Left hindlimb (tissue), 1 donor: Measurements from ENCODE around the gene SSR1.
"Not testable (repeated sequence)": the region's sequence is repeated elsewhere in the genome, so short reads cannot be mapped to it uniquely, and the experiment has no call there.

Experiments used
- DNase-seq: peaks from one replicate; pipeline ENCODE4 v3.0.0-alpha.2; 2018

Gene SSR1

DNA sequence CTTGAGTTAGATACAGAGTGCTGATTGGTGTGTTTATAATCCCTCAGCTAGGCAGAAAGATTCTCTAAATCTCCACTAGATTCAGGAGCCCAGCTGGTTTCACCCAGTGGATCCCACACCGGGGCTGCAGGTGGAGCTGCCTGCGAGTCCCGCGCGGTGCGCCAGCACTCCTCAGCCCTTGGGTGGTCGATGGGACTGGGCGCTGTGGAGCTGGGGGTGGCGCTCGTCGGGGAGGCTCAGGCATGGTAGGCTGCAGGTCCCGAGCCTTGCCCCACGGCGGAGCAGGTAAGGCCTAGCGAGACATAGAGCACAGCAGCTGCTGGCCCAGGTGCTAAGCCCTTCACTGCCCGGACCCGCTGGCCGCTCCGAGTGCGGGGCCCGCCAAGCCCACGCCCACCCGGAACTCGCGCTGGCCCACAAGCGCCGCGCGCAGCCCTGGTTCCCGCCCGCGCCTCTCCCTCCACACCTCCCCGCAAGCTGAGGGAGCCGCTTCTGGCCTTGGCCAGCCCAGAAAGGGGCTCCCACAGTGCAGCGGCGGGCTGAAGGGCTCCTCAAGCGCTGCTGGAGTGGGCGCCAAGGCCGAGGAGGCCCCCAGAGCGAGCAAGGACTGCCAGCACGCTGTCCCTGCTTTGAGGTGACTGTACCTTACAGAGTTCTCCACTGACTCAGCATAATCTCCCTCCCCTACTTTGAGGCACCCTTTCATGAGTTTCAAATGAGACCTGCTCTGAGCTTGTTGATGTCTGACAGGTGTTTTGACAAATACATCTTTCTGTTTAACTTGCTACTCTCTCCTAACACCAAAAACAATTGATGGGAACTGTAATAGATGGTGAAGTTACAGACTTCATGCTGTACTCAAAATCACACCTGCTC, 3.9 kb upstream of the SSR1 start:
- no peak for DNase-seq

DNA sequence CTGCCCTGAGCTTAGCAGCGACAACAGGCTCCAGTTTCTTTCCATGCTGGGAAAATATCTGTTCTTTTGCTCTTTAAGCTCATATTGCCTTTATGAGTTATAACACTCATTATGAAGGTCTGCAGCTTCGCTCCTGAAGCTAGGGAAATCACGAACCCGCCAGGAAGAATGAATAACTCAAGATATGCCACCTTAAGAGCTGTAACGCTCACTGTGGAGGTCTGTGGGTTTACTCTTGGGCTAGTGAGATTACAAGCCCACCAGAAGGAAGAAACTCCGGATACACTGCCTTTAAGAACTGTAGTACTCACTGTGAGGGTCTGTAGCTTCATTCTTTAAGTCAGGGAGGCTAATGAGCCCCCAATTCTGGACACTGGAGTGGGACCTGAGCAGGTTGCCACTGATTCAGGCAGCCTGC, 3.0 kb upstream of the SSR1 start:
- DNase-seq = no peak

DNA sequence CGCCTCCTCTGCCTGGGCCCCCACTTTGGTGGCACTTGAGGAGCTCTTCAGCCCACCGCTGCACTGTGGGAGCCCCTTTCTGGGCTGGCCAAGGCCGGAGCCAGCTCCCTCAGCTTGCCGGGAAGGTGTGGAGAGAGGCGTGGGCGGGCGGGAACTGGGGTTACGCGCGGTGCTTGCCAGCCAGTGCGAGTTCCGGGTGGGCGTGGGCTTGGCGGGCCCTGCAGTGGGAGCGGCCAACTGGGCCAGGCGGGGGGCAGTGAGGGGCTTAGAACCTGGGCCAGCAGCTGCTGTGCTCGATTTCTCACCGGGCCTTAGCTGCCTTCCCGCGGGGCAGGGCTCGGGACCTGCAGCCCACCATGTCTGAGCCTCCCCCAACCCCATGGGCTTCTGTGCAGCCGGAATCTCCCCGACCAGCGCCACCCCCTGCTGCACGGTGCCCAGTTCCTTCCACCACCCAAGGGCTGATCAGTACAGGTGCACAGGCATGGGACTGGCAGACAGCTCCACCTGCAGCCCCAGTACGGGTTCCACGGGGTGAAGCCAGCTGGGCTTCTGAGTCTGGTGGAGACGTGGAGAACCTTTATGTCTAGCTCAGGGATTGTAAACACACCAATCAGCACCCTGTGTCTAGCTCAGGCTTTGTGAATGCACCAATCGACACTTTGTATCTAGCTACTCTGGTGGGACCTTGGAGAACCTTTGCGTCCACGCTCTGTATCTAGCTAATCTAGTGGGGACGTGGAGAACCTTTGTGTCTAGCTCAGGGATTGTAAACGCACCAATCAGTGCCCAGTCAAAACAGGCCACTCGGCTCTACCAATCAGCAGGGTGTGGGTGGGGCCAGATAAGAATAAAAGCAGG, 2.3 kb upstream of the SSR1 start:
- not testable (repeated sequence) for DNase-seq

DNA sequence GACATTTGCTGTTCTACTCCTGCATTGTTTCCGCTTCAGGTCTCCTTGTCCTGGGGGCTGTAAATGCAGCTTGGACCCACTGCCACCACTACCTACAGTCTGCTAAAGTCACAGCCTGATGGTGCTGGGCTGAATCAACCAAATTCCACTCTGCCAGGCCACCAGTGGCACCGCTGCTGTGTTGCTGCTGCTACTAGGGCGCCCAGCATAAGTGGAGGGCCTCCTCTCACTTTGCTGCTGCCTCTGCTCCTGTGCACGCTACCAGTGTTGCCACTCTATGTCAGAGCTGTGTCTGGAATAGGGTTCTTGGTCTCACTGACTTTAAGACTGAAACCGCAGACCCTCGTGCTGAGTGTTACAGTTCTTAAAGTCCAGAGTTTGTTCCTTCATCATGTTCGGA, 1.4 kb upstream of the SSR1 start:
- DNase-seq = no peak

DNA sequence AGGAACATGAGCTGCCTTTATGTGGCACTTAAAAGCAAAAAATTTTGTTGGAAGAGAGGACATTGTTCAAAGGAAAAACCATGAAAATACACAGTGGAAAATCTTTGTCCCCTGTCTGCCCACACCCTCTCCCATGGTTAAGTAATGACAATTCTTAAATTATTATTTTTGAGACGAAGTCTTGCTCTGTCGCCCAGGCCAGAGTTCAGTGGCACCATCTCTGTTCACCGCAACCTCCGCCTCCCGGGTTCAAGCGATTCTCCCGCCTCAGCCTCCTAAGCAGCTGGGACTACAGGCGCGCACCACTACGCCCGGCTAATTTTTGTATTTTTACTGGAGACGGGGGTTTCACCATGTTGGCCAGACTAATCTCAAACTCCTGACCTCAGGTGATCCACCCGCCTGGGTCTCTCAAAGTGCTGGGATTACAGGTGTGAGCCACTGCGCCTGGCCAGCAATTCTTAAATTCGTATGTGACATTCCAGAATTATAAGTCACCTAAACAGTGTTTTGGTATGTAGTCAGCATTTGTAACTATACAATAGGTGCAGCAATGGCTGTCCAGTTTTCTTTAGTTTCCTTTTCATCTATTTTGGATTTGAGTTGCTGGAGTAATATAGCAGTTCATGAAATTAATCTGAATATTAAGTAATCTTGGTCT, 636 bp upstream of the SSR1 start:
- DNase-seq = no peak

DNA sequence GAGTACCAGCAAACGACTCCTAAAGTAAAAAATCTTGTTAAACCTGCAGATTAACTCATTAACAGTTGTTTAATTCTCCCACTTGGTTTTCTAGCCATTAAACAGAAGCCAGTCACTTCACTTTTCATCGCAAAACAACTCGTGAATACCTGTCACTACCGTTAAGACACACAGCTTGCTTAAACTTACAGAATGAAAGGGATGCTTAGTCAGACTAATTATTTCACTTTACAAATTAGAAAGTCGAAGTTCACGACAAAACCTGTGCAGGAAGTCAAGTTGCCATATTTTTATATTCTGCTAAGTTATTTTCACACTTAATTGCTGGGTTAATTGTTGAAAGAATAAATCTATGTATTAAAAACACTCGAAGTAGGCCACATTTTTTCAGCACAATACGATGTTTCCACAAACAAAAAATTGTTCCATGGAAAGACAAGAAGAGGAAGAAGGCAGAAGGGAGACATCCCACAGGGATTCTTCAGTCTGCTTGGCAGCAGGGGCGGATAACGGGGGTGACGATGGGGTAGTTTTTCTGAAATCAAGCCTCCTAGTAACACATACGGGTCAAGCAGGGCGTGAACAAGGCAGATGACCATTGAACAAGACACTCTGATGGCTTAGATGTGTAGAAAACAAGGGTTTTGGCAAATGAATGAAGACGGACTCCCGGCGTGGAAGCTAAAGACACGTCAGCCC, 933 bp downstream of the SSR1 start:
- no peak for DNase-seq

DNA sequence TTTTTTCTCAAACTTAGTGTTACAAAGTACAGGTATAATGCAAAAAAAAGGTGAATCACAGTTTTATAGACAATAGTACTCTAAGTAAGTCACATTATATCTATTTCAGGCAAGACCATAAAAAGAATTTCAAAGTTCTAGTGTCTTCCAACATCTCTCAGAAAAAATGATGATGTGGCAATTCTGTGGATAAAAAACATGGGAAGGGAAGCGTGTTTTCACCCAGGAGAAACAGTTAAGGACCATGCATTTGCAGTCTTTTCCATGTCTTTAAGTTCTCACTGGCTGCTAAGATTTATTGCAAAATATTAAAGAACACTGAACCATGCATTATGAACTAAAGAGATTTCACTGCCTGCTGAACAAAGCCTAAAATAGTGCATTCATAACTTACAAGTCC, 1.8 kb downstream of the SSR1 start:
- no peak for DNase-seq

DNA sequence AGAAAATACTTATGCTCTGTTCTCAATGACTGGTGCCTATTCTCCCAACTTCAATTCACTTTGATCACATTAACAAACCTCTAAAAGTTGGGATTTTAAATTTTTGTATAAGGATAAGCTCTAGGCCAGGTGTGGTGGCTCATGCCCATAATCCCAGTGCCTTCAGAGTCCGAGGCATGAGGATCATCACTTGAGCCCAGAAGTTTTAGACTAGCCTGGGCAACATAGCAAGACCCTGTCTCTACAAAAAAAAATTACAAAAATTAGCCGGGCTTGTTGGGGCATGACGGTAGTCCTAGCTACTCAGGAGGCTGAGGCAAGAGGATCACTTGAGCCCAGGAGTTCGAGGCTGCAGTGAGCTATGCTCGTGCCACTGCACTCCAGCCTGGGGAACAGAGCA, 3.9 kb downstream of the SSR1 start:
- DNase-seq = no peak

DNA sequence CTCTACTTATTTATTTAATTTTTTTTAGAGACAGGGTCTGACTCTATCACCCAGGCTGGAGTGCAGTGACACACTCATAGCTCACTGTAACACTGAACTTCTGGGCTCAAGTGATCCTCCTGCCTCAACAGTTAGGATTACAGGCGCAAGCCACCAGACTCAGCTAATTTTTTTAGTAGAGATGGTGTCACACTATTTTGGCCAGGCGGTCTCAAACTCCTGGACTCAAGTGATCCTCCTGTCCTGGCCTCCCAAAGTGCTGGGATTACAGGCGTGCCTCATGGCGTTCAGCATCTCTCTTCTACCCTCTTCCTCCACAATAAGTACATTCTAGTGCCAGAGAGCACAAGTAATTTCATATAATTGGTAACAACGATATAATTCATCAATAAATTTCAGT, 5.5 kb downstream of the SSR1 start:
- DNase-seq = no peak

DNA sequence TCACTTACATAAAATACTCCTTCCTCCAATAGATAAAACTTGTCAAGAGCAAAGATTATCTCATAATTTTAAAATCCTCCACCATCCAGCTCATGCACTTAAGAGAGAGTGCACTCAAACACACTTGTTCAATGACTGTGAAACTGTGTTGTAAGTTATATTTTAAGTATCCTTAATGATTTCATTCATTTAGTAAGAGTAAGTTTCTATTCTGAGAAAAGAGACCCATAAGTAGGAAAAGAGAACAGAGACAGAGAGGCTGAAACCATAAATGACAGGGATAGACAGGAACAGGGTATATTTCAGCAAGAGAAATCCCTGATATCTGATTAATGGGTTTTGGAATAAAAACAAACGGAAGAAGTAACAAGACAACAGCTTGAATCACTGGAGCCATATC, 8.2 kb downstream of the SSR1 start:
- no peak for DNase-seq

DNA sequence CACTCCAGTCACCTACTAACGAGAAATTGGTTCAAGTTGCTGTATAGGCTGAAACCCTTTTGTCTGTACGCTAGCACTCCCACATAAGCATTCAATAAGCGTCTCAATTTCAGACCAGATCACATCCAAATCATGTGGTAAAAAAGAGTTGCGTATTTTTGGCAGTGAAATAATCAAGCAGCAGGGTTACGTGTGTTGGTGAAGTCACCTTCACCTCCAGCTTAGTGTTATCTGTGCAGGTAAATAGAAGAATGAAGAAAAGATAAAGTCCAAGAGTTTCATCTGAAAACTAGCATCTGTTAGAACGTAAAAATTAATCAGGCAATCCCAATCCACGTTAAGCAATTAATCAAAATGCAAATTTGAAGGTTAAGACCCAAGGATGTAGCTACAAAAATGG, 11.3 kb downstream of the SSR1 start:
- no peak for DNase-seq

DNA sequence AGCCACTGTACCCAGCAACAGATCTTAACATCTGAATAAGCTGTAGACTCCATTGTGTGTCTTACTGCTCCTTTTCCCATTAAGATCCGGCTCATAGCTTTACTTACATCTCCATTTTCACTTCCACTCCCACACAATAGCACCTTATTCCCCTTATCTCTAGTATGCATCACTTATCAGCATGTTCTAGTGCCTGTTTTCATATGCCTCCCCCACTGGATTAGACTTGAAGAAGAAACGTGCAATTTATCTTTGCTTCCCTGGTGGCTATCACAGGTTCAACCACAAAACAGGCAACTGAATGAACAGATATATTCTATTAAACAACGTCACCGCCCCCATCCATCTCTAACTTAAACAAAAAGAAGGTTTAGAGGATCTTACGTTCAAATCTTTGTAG, 12.1 kb downstream of the SSR1 start:
- no peak for DNase-seq

DNA sequence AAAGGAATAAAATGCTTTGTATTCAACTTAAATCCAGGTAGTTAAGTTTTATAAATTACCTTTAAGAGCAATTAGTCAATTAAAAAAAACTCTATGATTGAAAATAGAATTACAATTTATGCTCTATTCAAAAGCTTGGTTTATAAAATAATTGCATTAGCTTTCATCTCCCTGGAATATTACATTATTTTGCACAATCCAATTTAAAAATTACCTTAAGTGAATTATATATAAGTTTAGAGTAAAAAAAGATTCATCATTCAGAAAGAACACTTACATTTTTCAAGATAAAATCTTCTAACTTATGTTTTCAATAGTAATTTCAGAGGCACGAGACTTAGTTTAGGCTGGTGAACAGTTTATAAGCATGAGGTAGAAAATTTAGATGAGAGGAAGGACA, 14.9 kb downstream of the SSR1 start:
- DNase-seq = no peak

DNA sequence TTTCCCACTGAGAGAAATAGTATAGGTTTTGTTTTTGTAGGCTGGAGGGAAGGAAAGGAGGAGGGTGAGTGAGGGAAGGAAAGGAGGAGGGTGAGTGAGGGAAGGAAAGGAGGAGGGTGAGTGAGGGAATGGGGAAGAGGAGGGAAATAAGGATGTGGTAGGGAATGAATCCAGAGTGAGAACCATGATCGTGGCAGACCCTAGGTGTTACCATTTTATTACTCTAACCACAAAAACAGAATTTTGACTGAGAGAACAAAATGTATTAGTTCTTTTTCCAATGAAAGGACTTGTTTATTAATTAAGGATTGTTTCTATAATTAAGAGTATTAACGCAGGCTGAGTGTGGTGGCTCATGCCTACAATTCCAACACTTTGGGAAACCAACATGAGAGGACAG, 16.4 kb downstream of the SSR1 start:
- no peak for DNase-seq

DNA sequence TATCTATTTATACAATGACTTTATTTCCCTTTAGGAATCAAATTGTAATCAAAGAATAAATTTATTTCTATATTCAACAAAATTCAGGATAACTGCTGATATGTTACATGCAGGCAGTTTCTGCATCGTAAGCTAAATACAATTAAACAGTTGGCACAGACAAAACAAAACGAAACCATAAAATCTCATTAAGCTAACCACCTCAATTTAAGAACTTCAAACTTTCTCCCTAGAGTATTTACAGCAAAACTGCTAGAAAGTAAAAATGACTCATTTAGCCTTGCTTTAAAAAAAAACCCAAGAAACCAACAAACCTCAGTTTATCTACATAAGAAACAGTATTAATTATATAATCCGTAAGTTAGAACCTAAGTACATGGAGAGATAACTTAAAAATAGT, 17.1 kb downstream of the SSR1 start:
- no peak for DNase-seq

DNA sequence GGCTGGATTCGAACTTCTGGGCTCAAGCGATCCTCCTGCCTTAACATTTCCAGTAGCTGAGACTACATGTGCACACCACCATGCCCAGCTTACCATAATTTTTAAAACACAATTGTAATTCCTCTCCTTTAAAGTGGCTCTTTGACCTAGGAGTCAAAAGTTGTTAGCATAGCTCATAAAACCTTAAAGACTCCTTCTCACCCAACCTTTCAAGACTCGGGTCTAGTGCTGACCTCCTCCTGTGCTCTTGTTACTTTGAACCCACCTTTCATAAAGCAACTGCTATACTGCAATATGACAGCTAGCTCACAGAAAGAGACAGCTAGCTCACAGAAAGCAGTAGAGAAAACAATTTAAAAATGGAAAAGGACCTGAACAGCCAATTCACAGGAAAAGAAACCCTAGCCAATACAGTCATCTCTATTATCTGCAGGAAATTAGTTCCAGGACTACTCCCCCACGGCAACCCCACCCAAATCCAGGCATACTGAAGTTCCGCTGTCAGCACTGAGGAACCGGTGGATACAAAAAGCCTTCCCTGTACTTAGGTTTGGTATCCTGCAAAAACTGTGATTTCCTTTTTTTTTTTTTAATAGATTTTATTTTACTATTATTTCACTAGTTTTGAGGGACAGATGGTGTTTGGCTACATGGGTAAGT, 20.3 kb downstream of the SSR1 start:
- DNase-seq = no peak

DNA sequence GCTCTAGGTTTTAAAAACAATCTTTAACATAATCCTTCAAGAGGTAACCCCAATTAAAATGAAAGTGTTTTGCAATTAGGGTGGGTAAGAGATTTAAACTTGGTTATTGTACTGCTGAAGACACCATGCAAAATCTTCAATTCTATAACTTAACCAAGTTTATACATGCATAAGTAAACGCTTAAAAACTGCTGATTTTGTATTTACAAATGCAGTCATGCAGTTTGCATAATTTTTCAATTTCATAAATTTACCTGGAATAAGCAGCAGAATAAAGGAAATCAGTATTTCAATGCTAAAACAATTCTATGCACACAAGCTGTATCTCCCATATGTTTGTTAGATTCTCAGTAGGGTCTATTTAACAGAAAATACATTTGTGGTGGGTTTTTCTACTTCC, 22.9 kb downstream of the SSR1 start:
- no peak for DNase-seq

DNA sequence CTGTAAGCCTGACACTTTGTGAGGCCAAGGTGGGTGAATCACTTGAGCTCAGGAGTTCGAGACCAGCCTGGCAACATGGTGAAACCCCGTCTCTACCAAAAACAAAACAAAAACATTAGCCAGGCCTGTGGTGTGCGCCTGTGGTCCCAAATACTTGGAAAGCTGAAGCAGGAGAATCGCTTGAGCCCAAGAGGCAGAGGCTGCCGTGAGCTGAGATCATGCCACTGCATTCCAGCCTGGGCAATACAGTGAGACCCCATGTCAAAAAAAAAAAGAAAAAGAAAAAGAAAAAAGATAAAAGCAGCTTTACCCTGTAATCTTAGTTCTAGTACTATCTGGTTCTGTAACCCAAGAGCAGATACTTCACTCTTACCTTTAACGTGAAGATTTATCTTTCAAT, 27.6 kb downstream of the SSR1 start:
- no peak for DNase-seq

DNA sequence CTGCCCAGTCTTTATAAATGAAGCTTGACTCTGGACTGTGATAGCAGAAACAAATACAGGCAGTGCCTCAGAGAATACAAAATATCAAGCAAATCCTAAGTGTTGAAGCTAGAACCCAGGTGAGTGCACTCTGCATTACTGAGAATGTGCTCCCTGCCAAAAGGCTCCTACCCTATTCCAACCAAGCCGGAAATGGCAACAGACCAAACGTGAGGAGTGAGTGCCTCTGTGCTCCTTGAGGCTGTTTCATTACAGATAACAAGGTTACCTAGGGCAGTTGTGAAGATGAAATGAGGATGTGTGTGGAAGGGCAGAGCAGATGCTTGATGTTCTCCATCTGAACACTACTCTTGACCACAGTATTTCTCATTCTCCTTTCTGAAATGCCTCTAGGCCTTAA, 29.3 kb downstream of the SSR1 start:
- DNase-seq = no peak

DNA sequence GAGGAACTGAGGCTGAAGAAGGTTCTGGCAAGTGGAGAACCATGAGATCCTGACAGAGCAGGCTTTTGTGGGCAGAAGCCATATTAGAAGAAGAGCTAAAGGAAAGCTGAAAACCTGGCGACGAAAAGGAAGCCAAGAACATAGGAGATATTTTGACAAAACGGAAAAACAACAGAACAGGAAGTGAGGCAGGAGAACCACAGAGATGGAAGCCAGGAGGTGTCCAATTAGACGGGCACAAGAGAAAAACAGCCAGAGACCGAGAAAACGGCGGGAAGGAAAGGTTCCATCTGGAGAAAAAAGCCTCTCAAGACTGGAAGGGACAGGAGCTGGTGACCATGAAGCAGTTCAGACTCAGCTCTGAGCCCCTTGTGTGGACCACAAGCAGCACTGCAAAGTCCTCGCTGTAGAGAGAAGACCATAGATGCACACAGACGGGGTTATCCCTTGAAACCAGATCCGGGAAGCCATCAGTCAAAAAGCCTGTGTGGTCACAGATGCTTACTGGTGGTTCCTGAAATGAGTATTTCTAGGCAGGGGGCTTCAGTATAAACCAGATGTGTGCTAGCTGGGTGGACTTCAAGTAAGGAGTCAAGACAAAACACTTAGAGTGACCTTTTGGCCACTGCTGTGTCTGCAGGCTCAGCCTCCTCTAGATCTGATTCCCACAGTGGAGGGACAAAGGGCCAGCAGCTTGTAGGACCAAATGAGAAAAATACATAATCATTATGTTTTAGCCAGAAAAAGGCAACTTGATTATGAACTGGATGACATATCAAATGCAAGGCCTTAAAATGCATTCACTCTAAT, 30.7 kb downstream of the SSR1 start:
- no peak for DNase-seq

DNA sequence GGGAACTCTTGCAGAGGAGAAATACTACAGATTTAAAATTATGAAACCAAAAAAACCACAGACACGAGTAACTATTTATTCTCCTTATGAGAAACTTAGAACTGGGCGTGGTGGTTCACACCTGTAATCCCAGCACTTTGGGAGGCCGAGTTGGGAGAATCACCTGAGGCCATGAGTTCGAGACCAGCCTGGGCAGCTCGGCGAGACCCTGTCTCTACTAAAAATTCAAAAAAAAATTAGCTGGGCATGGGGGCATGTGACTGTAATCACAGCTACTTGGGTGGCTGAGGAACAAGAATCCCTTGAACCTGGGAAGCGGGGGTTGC, 36.8 kb downstream of the SSR1 start:
- DNase-seq = no peak

DNA sequence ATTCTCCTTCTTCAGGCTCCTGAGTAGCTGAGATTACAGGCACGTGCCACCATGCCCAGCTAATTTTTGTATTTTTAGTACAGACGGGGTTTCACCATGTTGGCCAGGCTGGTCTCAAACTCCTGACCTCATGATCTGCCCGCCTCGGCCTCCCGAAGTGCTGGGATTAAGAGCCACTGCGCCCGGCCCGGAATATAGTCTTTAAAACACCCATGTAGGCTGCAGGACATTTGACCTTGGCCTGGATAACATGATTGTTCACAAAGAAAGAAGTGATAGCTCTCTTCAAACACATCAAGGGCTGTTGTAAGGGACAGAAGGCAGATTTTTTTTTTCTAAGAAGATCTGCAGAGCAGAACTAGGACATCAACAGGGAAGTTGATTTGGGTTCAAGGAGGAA, 38.5 kb downstream of the SSR1 start:
- DNase-seq = not testable (repeated sequence)
